ENCODE results near the gene TTC22. TPM values are rescaled to one million over a fixed set of nuclear protein-coding genes. Genes with fewer than 3 reads are reported as not detected.

TTC22 gene
- total RNA-seq, 1 donor = 1.9 TPM

- Histone ChIP-seq H3K4me1 (ENCODE audit: insufficient read depth, low read length) (no peaks in the 10 kb centered on the region), H3K27me3 (ENCODE audit: insufficient read depth, low read length) (no peaks in the 10 kb centered on the region), H3K4me3 (ENCODE audit: low read length) (no peak overlapping the region), H3K9me3 (ENCODE audit: low read depth, low read length) (no peaks in the 10 kb centered on the region)
These were observed 15.0 kb upstream of the TTC22 start for GRCh38 chr1:54816130-54816529.

DNA sequence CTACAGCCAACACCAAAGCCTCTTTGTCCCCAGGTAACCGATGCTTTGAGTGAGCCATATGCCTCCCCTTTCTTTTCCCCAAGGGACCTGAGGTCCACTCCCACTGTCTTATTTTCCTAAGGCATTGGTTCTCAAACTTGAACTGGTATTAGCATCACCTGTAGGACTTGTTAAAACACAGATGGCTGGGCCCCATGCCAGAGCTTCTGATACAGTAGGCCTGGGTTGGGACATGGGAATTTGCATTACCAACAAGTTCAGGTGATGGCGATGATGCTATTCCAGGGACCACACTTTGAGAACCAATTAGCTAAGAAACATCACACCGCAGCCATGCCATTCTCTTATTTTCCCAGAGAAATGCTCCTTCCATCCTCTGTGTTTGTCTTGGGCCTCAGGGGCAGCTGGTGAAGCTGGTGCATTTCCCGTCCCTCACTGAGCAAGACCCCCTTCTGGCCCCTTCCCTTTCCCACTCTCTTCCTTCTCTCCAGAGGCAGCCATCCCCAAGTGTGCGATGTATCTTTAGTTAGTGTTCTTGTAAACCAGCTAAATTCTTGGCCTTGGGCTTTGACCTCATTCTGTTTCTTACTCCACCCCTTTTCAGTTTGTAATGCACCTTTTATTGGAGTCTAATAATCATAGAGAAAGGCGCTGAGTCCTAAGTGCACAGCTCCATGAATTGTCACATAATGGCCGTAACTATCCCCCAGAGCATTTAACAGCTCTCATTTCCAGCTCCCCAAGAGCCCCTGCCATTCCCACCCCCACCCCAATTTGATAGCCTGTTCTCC, 14.2 kb upstream of the TTC22 start:
- H3K4me1 ChIP-seq (ENCODE audit: insufficient read depth, low read length) = no peaks in the 10 kb centered on the region
- H3K4me3 ChIP-seq (ENCODE audit: low read length) = no peak overlapping the region
- H3K27me3 ChIP-seq (ENCODE audit: insufficient read depth, low read length) = no peaks in the 10 kb centered on the region
- H3K9me3 ChIP-seq (ENCODE audit: low read depth, low read length) = no peaks in the 10 kb centered on the region

- Histone ChIP-seq H3K9me3 (ENCODE audit: low read depth, low read length) (no peaks in the 10 kb centered on the region), H3K4me3 (ENCODE audit: low read length) (no peak overlapping the region), H3K4me1 (ENCODE audit: insufficient read depth, low read length) (no peaks in the 10 kb centered on the region), H3K27me3 (ENCODE audit: insufficient read depth, low read length) (no peaks in the 10 kb centered on the region)
These were observed 13.4 kb upstream of the TTC22 start for GRCh38 chr1:54814571-54814970.

GRCh38 chr1:54814126-54814498, 13.0 kb upstream of the TTC22 start:
- H3K4me3 ChIP-seq (ENCODE audit: low read length) = no peak overlapping the region
- H3K9me3 ChIP-seq (ENCODE audit: low read depth, low read length) = no peaks in the 10 kb centered on the region
- no peaks in the 10 kb centered on the region for H3K4me1 ChIP-seq (ENCODE audit: insufficient read depth, low read length)
- H3K27me3 ChIP-seq (ENCODE audit: insufficient read depth, low read length) = no peaks in the 10 kb centered on the region

DNA sequence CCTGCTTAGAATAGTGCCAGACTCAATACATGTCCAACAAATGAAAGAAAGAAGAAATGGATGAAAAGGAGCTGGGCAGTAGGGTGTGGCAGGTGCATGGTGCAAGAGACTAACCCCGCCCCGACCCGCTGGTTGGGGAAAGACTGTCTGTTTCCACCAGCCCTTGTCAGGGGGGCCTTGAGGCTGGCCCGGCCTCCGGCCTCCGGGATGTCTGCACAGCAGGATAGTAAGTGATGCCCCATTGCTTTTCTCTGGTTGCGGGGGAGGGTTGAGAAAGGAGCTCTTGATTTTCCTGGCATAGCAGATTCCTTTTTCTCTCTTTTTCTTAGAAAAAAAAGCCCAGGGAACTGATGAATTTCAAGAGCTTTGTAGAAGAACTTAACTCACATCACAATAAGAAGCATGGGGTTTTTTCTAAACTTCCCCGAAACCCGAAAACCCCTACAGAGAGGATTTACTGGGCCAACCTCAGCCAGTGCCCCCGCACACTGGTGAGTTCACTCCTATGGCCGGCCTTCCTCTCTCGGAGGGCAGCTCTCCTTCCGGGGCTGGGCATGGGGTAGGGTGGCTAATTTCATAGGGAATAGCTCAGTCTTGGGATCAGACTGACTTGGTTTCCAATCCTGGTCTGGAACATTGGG, 12.5 kb upstream of the TTC22 start:
- no peaks in the 10 kb centered on the region for H3K9me3 ChIP-seq (ENCODE audit: low read depth, low read length)

GRCh38 chr1:54812801-54813484, 11.8 kb upstream of the TTC22 start:
- no peaks in the 10 kb centered on the region for H3K27me3 ChIP-seq (ENCODE audit: insufficient read depth, low read length)
- no peak overlapping the region for H3K4me3 ChIP-seq (ENCODE audit: low read length)
- H3K4me1 ChIP-seq (ENCODE audit: insufficient read depth, low read length) = no peaks in the 10 kb centered on the region
- no peaks in the 10 kb centered on the region for H3K9me3 ChIP-seq (ENCODE audit: low read depth, low read length)

More for the DNA sequence above, 12.5 kb upstream of the TTC22 start:
- H3K4me3 ChIP-seq (ENCODE audit: low read length) = no peak overlapping the region
- H3K27me3 ChIP-seq (ENCODE audit: insufficient read depth, low read length) = no peaks in the 10 kb centered on the region
- H3K4me1 ChIP-seq (ENCODE audit: insufficient read depth, low read length) = no peaks in the 10 kb centered on the region

GRCh38 chr1:54811739-54812655, 10.9 kb upstream of the TTC22 start:
- H3K4me1 ChIP-seq (ENCODE audit: insufficient read depth, low read length) = peaks cover 7% of the 10 kb centered on the region
- no peaks in the 10 kb centered on the region for H3K9me3 ChIP-seq (ENCODE audit: low read depth, low read length)
- no peak overlapping the region for H3K4me3 ChIP-seq (ENCODE audit: low read length)
- no peaks in the 10 kb centered on the region for H3K27me3 ChIP-seq (ENCODE audit: insufficient read depth, low read length)

DNA sequence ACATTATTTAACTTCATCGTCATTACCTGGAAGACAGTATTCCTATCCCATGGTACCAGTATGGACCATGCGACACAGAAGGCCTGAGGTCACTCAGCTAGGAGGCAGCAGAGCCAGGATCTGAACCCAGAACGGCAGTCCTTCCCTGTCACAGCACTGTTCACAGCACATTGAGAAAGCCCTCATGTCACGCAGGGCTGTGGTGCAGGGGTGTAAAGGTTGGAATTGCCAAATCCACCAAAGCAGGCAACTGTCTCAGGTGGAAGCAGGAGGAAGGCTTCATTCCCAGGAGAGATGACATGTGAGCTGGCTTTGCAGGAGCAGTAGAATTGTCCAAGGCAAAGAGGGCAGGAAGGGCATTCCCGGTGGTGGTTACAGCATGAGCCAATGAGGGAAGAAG, 9.9 kb upstream of the TTC22 start:
- Histone ChIP-seq H3K4me1 (ENCODE audit: insufficient read depth, low read length) (peaks cover 14% of the 10 kb centered on the region), H3K4me3 (ENCODE audit: low read length) (no peak overlapping the region), H3K27me3 (ENCODE audit: insufficient read depth, low read length) (no peaks in the 10 kb centered on the region), H3K9me3 (ENCODE audit: low read depth, low read length) (no peaks in the 10 kb centered on the region)

DNA sequence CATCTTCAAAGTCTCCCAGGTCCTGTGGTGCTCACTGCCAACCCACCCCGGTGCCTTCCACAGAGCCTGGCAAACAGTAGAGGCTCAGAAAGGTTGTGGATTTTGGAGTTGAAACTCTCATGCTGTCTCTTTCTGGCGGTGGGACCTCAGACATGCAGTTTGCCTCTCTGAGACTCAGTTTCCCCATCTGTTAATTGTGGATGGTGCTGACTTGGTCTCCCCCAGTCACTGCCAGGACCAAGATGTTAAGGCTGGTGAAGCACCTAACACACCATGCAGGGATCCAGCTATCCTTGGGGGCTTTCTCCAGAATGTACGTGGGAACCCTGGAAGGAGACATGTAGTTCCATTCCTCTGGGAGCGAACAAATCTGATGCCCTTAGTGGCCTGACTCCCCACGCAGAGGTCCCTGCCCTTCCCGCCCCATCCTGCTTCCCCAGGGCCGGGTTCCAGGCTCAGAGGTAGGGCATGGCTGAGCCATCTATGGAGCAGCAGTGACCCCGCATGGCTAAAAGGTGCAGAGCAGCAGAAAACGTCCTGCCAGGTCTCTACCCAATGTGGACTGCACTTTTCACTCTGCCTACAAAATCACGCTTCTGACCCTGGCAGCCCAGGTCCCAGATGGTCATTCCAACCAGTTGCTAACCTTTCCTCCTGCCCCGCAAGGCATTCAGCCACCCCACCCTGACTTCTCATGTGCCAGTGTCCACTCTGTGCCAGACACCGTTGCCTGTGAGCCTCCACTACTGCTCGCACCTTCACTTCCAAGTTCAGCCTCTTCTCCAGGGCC, 9.2 kb upstream of the TTC22 start:
- no peaks in the 10 kb centered on the region for H3K9me3 ChIP-seq (ENCODE audit: low read depth, low read length)
- peaks cover 18% of the 10 kb centered on the region for H3K4me1 ChIP-seq (ENCODE audit: insufficient read depth, low read length)
- no peak overlapping the region for H3K4me3 ChIP-seq (ENCODE audit: low read length)
- no peaks in the 10 kb centered on the region for H3K27me3 ChIP-seq (ENCODE audit: insufficient read depth, low read length)

DNA sequence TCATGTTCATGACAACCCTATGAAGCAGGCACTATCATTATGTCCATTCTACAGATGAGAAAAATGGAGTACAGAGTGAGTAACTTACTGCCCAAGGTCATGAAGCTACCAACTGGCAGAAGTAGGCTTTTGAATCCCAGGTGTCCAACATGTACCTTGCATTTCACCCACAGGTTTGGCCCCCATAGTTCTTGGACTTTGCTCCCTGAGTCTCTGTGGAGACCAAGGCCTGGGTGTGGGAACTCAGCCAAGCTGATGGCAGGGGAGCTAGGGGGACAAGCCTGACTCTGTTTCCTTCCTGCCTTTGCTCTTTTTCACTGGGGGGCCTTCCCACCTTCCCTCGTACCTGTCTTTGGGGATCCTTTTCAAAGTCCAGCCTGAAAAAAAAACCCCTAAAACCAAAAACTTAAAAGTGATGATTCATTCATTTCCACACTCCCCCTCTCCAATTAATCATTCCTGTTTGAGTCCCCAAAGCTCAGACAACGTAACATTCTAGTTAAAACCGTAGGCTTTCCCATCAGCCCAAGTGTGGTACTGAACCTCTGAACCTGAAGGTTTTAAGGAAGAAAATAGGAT, 8.5 kb upstream of the TTC22 start:
- no peaks in the 10 kb centered on the region for H3K9me3 ChIP-seq (ENCODE audit: low read depth, low read length)
- no peaks in the 10 kb centered on the region for H3K27me3 ChIP-seq (ENCODE audit: insufficient read depth, low read length)
- peaks cover 26% of the 10 kb centered on the region for H3K4me1 ChIP-seq (ENCODE audit: insufficient read depth, low read length)
- no peak overlapping the region for H3K4me3 ChIP-seq (ENCODE audit: low read length)

DNA sequence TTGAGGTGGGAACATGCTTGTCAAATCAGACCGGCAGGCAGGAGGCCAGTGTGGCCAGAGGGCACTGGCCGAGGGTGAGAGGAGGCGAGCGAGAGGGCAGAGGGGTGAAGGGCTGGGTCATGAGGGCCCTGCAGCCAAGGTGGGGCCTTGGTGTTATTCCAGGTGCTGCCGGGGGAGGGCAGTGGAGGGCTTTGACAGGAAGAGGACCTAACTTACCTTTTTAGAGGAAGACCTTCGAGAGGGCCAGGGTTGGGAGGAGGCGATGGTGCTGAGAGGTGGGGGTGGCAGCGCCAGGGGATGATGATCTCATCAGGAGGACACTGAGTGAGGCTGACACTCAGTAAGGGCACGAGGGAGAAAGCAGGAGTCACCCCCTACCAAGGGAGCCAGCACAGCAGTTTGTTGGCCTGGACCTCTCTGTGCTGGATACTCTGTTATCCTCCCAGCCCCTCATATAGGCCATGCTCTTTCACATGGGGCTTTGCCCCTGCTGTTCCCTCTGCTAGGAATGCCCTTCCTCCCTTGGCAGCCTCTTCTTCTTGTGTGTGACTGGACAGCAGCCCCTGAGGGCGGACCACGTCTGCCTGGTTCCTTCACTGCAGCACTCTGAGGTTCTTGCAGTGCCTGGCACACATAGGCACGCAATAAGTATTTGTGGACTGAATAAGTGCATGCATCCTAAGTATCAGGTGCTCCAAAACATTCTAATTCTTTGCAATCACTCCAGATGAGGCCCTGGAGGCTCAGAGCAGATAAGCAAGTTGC, 7.5 kb upstream of the TTC22 start:
- no peaks in the 10 kb centered on the region for H3K9me3 ChIP-seq (ENCODE audit: low read depth, low read length)
- H3K4me1 ChIP-seq (ENCODE audit: insufficient read depth, low read length) = peaks cover 33% of the 10 kb centered on the region
- no peak overlapping the region for H3K4me3 ChIP-seq (ENCODE audit: low read length)

GRCh38 chr1:54807756-54808155, 6.6 kb upstream of the TTC22 start:
- H3K4me3 ChIP-seq (ENCODE audit: low read length) = no peak overlapping the region
- H3K9me3 ChIP-seq (ENCODE audit: low read depth, low read length) = no peaks in the 10 kb centered on the region
- peaks cover 33% of the 10 kb centered on the region for H3K4me1 ChIP-seq (ENCODE audit: insufficient read depth, low read length)
- no peaks in the 10 kb centered on the region for H3K27me3 ChIP-seq (ENCODE audit: insufficient read depth, low read length)

More for the DNA sequence above, 7.5 kb upstream of the TTC22 start:
- H3K27me3 ChIP-seq (ENCODE audit: insufficient read depth, low read length) = no peaks in the 10 kb centered on the region

- Histone ChIP-seq H3K4me1 (ENCODE audit: insufficient read depth, low read length) (peaks cover 33% of the 10 kb centered on the region), H3K27me3 (ENCODE audit: insufficient read depth, low read length) (no peaks in the 10 kb centered on the region), H3K9me3 (ENCODE audit: low read depth, low read length) (no peaks in the 10 kb centered on the region), H3K4me3 (ENCODE audit: low read length) (no peak overlapping the region)
These were observed 5.9 kb upstream of the TTC22 start for GRCh38 chr1:54806931-54807611.
